ENCODE measurements around the gene BEST4. TPM values are rescaled to one million over a fixed set of nuclear protein-coding genes. Genes with fewer than 3 reads are reported as not detected.
A peak's percentile ranks its signal among the peaks of the same experiment; 100 is the strongest.

BEST4 gene
- total and polyA plus RNA-seq, 2 of the 13 experiments (the other 11 are each of a cell fraction or from before 2014, with no cell fraction given), result 0.77 to 1.4 TPM

- TF ChIP-seq, protein P1, sequence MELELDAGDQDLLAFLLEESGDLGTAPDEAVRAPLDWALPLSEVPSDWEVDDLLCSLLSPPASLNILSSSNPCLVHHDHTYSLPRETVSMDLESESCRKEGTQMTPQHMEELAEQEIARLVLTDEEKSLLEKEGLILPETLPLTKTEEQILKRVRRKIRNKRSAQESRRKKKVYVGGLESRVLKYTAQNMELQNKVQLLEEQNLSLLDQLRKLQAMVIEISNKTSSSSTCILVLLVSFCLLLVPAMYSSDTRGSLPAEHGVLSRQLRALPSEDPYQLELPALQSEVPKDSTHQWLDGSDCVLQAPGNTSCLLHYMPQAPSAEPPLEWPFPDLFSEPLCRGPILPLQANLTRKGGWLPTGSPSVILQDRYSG (CRISPR knock-in tag; IDR thresholded peaks at IDR 0.05), result no peak
- TF ChIP-seq ZBTB8A (CRISPR knock-in tag; IDR thresholded peaks at IDR 0.05; ENCODE audit: borderline replicate concordance, low read depth) (no peak), ZNF468 (CRISPR knock-in tag; IDR thresholded peaks at IDR 0.05) (no peak), ZNF18 (CRISPR knock-in tag; IDR thresholded peaks at IDR 0.05; ENCODE audit: insufficient replicate concordance) (no peak), MEF2D (CRISPR knock-in tag; IDR thresholded peaks at IDR 0.05) (no peak), CENPX (CRISPR knock-in tag; IDR thresholded peaks at IDR 0.05) (no peak), BATF2 (CRISPR knock-in tag; IDR thresholded peaks at IDR 0.05) (no peak), ZNF766 (CRISPR knock-in tag; IDR thresholded peaks at IDR 0.05; ENCODE audit: borderline replicate concordance) (no peak), ZNF678 (CRISPR knock-in tag; IDR thresholded peaks at IDR 0.05) (no peak), ZSCAN29 (CRISPR knock-in tag; conservative IDR thresholded peaks at IDR 0.05) (no peak), SUZ12 (IDR thresholded peaks at IDR 0.05; ENCODE audit: low read depth, low read length) (no peak), NFE2L1 (CRISPR knock-in tag; IDR thresholded peaks at IDR 0.05; ENCODE audit: borderline replicate concordance) (no peak), ZFP82 (CRISPR knock-in tag; IDR thresholded peaks at IDR 0.05; ENCODE audit: borderline replicate concordance) (no peak), NRL (CRISPR knock-in tag; IDR thresholded peaks at IDR 0.05; ENCODE audit: borderline replicate concordance) (no peak), ZFYVE20 (CRISPR knock-in tag; IDR thresholded peaks at IDR 0.05; ENCODE audit: borderline replicate concordance, low read depth) (no peak), ZNF629 (CRISPR knock-in tag; conservative IDR thresholded peaks at IDR 0.05) (0 out of 2 replicates have a peak, but pooled peaks have one; percentile 6), ZNF121 (CRISPR knock-in tag; IDR thresholded peaks at IDR 0.05) (no peak; the same call in 1 of the 2 replicates), TRIM24 (CRISPR knock-in tag; IDR thresholded peaks at IDR 0.05) (no peak), DNMT1 (CRISPR knock-in tag; IDR thresholded peaks at IDR 0.05) (no peak), SKI (IDR thresholded peaks at IDR 0.05; ENCODE audit: partially characterized antibody) (no peak), ZUFSP (CRISPR knock-in tag; IDR thresholded peaks at IDR 0.05; ENCODE audit: borderline replicate concordance) (no peak), ZSCAN12 (CRISPR knock-in tag; IDR thresholded peaks at IDR 0.05) (0 out of 2 replicates have a peak, but pooled peaks have one; percentile 29), TBX3 (IDR thresholded peaks at IDR 0.05; ENCODE audit: borderline replicate concordance) (no peak), ZNF260 (CRISPR knock-in tag; IDR thresholded peaks at IDR 0.05; ENCODE audit: borderline replicate concordance, low read depth) (no peak), ZNF180 (CRISPR knock-in tag; IDR thresholded peaks at IDR 0.05; ENCODE audit: borderline replicate concordance, low read depth) (no peak), REPIN1 (CRISPR knock-in tag; IDR thresholded peaks at IDR 0.05; ENCODE audit: borderline replicate concordance, low read depth) (no peak)
Observed at GRCh38 chr1:44783697-44784093, 4.3 kb downstream of the BEST4 start (continued).

Measured in HepG2 (cell line).